Measurements from ENCODE around the gene CTNNA3.

- TF ChIP-seq CTCF (tag by site-specific recombination; IDR thresholded peaks at IDR 0.05): no peak
- no peak for TF ChIP-seq ZNF121 (tag by site-specific recombination; IDR thresholded peaks at IDR 0.05)
- no peak for TF ChIP-seq MZF1 (tag by site-specific recombination; IDR thresholded peaks at IDR 0.05; ENCODE audit: borderline replicate concordance)
- no peak for TF ChIP-seq ZEB2 (tag by site-specific recombination; IDR thresholded peaks at IDR 0.05)
- no peak for TF ChIP-seq BCL11A (tag by site-specific recombination; IDR thresholded peaks at IDR 0.05; ENCODE audit: low read depth)
- no peak for TF ChIP-seq ELK4 (IDR thresholded peaks at IDR 0.05; ENCODE audit: borderline replicate concordance, low read depth, low read length)
- no peak for TF ChIP-seq KLF16 (tag by site-specific recombination; IDR thresholded peaks at IDR 0.05)
- no peak for TF ChIP-seq ZNF157 (tag by site-specific recombination; IDR thresholded peaks at IDR 0.05)
- TF ChIP-seq ZNF184 (tag by site-specific recombination; IDR thresholded peaks at IDR 0.05): no peak
- TF ChIP-seq ZNF292 (tag by site-specific recombination; IDR thresholded peaks at IDR 0.05; ENCODE audit: borderline replicate concordance, low read depth): no peak
- no peak for TF ChIP-seq REST (tag by site-specific recombination; IDR thresholded peaks at IDR 0.05)
- no peak for TF ChIP-seq PBX3 (CRISPR knock-in tag; IDR thresholded peaks at IDR 0.05)
- no peak for TF ChIP-seq PRDM10 (tag by site-specific recombination; IDR thresholded peaks at IDR 0.05)
Measured at GRCh38 chr10:67288688-67289410, 407.1 kb downstream of the CTNNA3 start.
